NCI-H146 (cell line): ENCODE data around the gene GAS5.
"Not testable (repeated sequence)": the region's sequence is repeated elsewhere in the genome, so short reads cannot be mapped to it uniquely, and the experiment has no call there.

Experiments used
- DNase-seq: peaks from one replicate; lab custom pipeline; 2025; lab: John Stamatoyannopoulos, UW

Gene GAS5

DNA sequence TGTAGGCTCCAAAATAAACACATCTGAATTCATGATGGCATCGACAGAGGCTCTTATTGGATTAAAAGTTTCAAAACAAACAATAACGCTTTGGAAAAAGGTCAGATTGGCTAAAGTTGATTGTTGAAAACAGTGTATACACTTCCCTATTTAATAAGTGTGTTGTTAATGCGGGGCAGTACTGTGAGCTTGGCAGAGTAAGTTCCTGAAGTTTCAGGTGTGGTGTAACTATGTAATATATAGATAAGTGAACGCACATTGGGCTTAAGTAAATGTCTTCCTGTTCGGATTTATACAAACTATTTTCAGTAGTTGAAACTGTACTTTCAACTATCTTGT is 1.2 kb upstream of the GAS5 start:
- no peak for DNase-seq

GRCh38 chr1:173868266-173869020 is 654 bp upstream of the GAS5 start, which contains the start of gene ZBTB37:
ZBTB37 (plus strand) TSS chr1:173868380; CDS start chr1:173870226, 1,846 bp downstream.
- DNase-seq: peak; percentile 95

GRCh38 chr1:173867141-173867752 is 542 bp downstream of the GAS5 start:
- DNase-seq: peak; percentile 72

GRCh38 chr1:173866413-173867115 is 1.2 kb downstream of the GAS5 start:
- no peak for DNase-seq

DNA sequence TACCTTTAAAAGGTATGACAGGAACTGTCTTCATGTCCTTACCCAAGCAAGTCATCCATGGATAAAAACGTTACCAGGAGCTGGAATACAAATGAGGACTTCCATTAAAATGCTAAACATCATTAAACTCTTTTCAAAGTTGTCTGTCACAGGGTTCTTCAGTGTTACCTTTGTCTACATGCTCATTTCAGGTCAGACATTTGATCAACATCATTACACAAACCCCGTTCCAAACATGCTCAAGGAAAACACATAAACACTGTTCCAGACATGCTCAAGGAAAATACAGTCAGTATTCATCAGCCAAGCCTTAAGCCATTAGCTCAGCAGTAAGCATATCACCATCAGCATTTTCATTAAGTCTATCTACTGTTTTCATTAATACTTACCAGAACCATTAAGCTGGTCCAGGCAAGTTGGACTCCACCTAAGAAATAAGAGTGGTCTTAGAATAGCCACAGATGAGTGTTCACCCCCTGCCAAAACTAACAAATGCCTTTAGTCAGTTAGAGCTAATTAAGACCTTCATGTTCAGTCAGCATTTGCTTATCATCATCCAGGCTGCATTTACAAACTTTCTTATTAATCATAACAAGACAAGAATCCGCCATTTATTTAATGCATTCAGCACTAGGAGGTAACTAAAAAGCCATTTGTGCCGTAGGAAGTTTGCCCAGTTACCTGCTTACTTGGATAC is 2.2 kb downstream of the GAS5 start:
- DNase-seq: no peak

GRCh38 chr1:173864179-173864867 is 3.5 kb downstream of the GAS5 start:
- no peak for DNase-seq

GRCh38 chr1:173863224-173864161 is 4.3 kb downstream of the GAS5 start:
- DNase-seq: no peak

DNA sequence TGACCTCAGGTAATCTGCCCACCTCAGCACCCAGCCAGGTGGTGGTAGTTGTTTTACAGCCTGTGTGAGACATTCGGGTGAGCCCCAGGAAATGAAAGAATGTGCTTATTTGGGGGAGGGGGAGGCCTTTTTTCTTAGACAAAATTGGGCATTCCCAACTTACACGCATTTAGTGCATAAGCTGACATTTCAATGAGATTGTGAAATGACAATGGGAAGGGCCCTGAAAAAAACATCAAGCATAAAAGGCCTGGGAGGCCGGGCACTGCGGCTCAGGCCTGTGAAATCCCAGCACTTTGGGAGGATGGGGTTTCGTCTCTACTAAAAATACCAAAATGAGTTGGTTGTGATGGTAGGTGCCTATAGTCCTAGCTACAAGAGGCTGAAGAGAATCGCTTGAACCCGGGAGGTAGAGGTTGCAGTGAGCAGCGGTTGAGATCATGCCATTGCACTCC is 5.0 kb downstream of the GAS5 start:
- DNase-seq: no peak

DNA sequence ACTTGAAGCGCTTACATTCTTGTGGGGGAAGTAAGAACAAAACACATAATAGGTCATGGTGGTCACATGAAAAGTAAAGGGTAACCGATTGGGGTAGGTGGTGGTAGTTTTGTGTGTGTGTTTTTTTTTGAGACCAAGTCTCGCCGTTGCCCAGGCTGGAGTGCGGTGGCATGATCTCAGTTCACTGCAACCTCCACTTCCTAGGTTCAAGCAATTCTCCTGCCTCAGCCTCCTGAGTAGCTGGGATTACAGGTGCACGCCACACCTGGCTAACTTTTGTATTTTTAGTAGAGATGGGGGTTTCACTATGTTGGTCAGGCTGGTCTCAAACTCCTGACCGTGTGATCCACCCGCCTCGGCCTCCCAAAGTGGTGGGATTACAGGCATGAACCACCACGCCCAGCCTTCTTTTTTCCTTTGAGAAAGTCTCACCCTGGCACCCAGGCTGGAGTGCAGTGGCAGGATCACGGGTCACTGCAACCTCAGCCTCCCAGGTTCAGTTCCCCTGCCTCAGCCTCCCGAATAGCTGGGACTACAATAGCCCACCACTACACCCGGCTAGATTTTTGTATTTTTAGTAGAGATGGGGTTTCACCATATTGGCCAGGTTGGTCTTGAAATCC is 5.5 kb downstream of the GAS5 start:
- not testable (repeated sequence) for DNase-seq

DNA sequence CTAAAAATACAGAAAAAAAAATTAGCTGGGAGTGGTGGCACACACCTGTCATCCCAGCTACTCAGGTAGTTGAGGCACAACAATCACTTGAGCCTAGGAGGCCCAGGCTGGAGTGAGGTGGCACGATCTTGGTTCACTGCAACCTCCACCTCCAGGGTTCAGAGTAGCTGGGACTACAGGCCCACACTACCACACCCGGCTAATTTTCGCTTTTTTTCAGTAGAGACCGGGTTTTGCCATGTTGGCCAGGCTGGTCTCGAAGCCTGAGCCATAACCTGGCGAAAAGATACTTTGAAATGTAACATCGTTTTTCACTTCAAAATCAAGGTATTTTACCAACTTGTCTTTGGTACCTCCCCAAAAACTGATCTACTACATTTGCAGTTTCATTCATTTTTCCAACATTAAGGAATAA is 6.1 kb downstream of the GAS5 start:
- DNase-seq: no peak

GRCh38 chr1:173860065-173860464 is 7.7 kb downstream of the GAS5 start:
- no peak for DNase-seq

DNA sequence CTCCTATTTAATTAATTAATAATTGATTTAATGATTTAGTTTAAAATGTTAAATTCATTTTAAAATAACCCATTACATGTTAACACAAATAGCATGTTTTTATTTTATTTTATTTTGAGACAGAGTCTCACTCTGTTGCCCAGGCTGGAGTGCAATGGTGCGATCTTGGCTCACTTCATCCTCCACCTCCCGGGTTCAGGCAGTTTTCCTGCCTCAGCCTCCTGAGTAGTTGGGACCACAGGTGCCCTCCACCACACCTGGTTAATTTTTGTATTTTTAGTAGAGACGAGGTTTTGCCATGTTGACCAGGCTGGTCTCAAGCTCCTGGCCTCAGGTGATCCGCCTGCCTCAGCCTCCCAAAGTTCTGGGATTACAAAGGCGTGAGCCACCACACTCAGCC is 8.2 kb downstream of the GAS5 start:
- DNase-seq: not testable (repeated sequence)

DNA sequence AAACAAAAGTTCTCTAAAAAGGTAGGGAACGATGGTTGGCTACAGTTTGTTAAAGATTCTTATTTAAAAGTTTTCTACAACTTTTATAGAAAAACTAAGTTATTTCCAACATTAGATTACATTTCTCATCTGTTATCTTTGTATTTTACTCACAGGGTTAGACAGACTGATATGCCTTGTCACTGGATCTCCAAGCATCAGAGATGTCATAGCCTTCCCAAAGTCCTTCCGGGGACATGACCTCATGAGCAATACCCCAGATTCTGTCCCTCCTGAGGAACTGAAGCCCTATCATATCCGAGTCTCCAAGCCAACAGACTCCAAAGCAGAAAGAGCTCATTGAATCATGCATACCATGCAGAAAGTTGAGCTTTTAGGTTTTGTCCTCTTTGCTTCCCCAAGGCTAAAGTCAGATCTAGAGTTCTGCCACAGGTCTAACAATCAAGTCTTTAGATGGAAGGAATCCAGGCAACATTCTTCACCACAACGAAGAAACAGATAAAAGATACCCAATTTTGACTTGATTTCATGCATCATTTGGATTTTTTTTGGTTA is 10.3 kb downstream of the GAS5 start:
- DNase-seq: no peak

- no peak for DNase-seq
Observed at GRCh38 chr1:173856903-173857302, 10.9 kb downstream of the GAS5 start.

DNA sequence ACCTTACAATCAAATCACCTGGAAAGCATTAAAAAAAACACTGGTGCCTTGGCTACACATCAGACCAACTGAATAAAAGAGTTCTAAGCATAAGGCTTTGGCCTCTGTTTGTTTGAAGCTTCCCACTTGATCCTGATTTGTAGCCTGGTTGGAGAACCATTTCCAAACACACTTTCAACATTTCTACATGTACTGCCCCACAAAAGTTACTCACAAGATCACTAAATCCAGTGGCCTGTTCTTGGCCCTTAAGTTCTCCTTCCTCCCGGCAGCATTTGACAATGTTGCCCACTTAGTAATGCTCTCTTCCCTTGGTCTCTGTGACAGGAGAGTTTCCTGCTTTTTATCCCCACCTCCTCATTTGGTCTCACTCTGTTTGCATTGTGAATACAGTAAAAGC is 11.8 kb downstream of the GAS5 start:
- DNase-seq: no peak

DNA sequence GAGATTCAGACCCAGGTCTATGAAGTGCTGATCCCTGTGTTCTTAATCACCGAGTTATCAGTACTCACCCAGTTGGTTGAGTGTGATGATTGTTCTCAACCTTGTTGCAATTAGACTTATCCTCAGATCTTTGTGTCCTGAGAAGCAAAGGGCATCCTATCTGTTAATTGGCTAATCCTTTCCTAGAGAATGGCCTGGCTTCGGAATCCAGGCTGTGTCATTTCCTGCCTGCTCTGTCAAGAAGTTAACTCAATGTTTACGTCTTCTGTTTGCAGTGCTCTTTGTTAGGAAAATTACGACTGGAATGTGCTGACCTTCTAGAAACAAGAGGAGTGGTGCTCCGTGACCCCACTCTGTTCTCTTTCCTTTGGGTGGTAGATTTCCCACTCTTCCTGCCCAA is 14.7 kb downstream of the GAS5 start:
- no peak for DNase-seq

DNA sequence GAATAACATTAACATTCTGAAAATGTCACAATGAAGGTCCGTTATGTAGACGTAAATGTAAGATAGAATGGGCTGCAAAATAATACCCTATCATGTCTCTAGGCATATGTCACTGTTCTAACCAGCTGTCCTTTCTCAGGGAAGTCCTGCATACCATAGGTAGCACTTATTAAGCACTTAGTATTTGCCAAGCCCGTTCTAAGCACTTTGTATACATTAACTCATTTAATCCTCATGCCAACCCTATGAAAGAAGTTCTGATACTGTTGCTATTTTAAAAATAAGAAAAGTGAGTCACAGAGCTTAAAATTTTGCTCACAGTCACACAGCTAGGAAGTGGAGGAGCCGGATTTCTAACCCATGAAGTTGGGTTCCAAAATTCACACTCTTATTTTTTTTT is 15.7 kb downstream of the GAS5 start:
- no peak for DNase-seq

GRCh38 chr1:173832748-173833147 is 35.0 kb downstream of the GAS5 start:
- no peak for DNase-seq

GRCh38 chr1:173827611-173828010 is 40.2 kb downstream of the GAS5 start:
- no peak for DNase-seq
